Spleen (tissue), 11 donors: ENCODE data around the gene RASSF5. TPM values are rescaled to one million over a fixed set of nuclear protein-coding genes. Genes with fewer than 3 reads are reported as not detected.

Experiments used
- DNase-seq: peaks from one replicate; pipeline ENCODE4 v3.0.0-alpha.2; 2020
- H3K27ac ChIP-seq, 8 donors: fragments of 200-600 bp; sonication (generic) in 7 of 8; 1 replicate in 4 of 8; 2 replicates in 4 of 8; pipeline versions ENCODE4 v1.5.0 to v1.8.0; 2016 to 2021; ENCODE audit warnings: inconsistent platforms in 4 of 8, mild to moderate bottlenecking in 4 of 8, moderate library complexity in 1 of 8
- H3K27me3 ChIP-seq, 7 donors: fragments of 200-600 bp; sonication (generic) in 6 of 7; replicated peaks in 1 of 7; 1 replicate in 4 of 7; 2 replicates in 3 of 7; pipeline versions ENCODE4 v1.5.0 to v1.8.0; 2016 to 2021; ENCODE audit warnings: inconsistent platforms in 3 of 7, mild to moderate bottlenecking in 1 of 7
- H3K36me3 ChIP-seq, 6 donors: fragments of 200-600 bp; sonication (generic) in 5 of 6; 1 replicate in 4 of 6; 2 replicates in 2 of 6; pipeline versions ENCODE4 v1.5.0 to v1.8.0; 2016 to 2021; ENCODE audit warnings: inconsistent platforms in 2 of 6
- H3K4me1 ChIP-seq, 6 donors: fragments of 200-600 bp; sonication (generic) in 5 of 6; 1 replicate in 3 of 6; 2 replicates in 3 of 6; pipeline versions ENCODE4 v1.5.0 to v1.8.0; 2016 to 2021; ENCODE audit warnings: inconsistent platforms in 3 of 6
- H3K4me3 ChIP-seq, 8 donors: fragments of 200-600 bp; sonication (generic) in 7 of 8; 1 replicate in 4 of 8; 2 replicates in 4 of 8; pipeline versions ENCODE4 v1.5.0 to v1.8.0; 2016 to 2021; ENCODE audit warnings: inconsistent platforms in 4 of 8, mild to moderate bottlenecking in 4 of 8, moderate library complexity in 2 of 8
- H3K9me3 ChIP-seq, 8 donors: fragments of 200-600 bp; sonication (generic) in 7 of 8; 1 replicate in 4 of 8; 2 replicates in 4 of 8; pipeline versions ENCODE4 v1.5.0 to v1.8.0; 2016 to 2021; ENCODE audit warnings: inconsistent platforms in 4 of 8
- POLR2A ChIP-seq, 3 donors: fragments of 450-650 bp; IDR thresholded peaks; one replicate each; pipeline ENCODE4 v1.5.1; 2017; ENCODE audit warnings: antibody characterized with exemption in 3 of 3, mild to moderate bottlenecking in 1 of 3
- POLR2AphosphoS5 ChIP-seq, 3 donors: sonication (generic); formaldehyde crosslinking; IDR thresholded peaks; one replicate each; pipeline ENCODE4 v1.5.1; 2017; ENCODE audit warnings: antibody characterized with exemption in 3 of 3
- WGBS, 5 donors: extraction: QIAGEN DNeasy Blood & Tissue Kit in 3 of 5; methylation state at CpG; one replicate each; pipeline versions ENCODE4 v1.1.5 to v1.1.7; 2013 to 2018; 5-methylcytosine and 5-hydroxymethylcytosine counted together
- intact Hi-C: fragments of 100-400 bp; cut with DNase I; formaldehyde crosslinking; loops from one replicate; pipeline ENCODE4 v1.15.0; 2023; ENCODE audit warnings: low total_unique reads
- polyA plus RNA-seq, 3 donors: library from polyadenylated mRNA; stranded (reverse); fragments of 200-250 nt; gene quantifications; one replicate each; pipeline ENCODE4 v1.2.1, GENCODE V29; 2013
- total RNA-seq, 7 donors: library from RNA; depleted of rRNA in 3 of 7; stranded (reverse); fragments of >200 nt in 3 of 7; fragmentation: NEBNext Ultra II Directional in 4 of 7; extraction: Animal tissue kit (Norgen Biotek cat#: 25700) in 4 of 7; gene quantifications; one replicate each; pipeline versions ENCODE4 v1.1.0 to v1.2.1, GENCODE V29; 2016 to 2021
- TF ChIP-seq, protein P1 (sequence below), 11 experiments: fragments of 200-600 bp in 7 of 11; fragments of 450-650 bp in 4 of 11; sonication (generic) in 4 of 11; IDR thresholded peaks in 8 of 11; conservative IDR thresholded peaks in 3 of 11; 1 replicate in 7 of 11; 2 replicates in 4 of 11; pipeline versions ENCODE4 v1.4.0 to v1.8.0; 2016 to 2021; ENCODE audit warnings: antibody characterized with exemption in 11 of 11, inconsistent platforms in 4 of 11, mild to moderate bottlenecking in 1 of 11
- donor health status: healthy with polysubstance abuse.
- donor health status: DM: no; HTN: no; CAD: no; lungs with moderate emphysema.
- donor health status: DM: no; HTN: no; CAD: no.
- donor health status: Bipolar disorder and iron deficiency.
- donor health status: healthy.
- donor health status: DM: no; HTN: no; CAD: no.
- donor health status: DM: yes; HTN: yes; CAD: no.

The RASSF5 gene
- total and polyA plus RNA-seq, 10 donors, result 32.2 to 168 (median 127) TPM

DNA sequence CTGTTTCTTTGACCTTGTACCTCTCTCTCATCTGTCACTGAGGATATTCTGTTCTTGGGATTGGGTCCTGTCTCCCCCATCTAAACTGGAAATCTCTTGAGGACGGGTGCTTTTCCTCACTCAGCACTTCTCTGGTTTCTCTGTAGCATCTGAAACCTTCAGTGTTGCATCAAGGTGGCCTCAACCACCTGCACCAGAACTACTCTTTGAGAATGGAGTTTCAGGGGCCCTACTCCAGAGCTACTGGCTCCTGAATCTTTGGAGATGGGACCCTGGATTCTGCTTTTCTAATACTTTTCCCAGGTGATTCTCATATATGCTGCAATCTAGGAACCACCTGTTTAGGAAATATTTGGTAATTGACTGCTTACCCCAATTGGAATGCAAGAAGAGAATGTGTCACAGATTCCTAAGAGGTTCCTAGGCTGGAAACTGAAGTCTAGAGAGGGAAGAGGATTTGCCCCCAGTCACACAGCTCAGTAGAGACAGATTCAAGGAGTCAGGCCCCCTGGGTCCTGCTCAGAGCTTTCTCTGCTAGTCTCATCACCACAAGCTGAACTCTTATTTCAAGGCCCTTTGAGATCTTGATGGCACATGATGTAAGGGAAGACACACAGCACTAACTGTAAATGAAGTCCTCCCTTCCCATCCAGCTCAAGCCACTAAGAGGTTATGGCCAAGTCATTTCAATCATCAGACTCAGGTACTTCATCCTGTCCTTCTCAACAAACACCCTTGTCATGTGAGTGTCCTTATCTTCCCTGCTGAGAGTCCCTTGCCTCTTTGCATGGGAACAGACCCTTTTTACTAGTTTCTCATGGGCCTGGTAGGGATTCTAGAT is 56.3 kb downstream of the RASSF5 start:
- intact Hi-C loops, result no loop called here
- H3K4me3 ChIP-seq, result peak overlapping the region in 6 of 8 donors; percentile 6 to 56 (median 12)
- no peaks in the 10 kb centered on the region for H3K9me3 ChIP-seq
- H3K36me3 ChIP-seq, result peaks cover 0 to 89% (median 16%) of the 10 kb centered on the region in 6 donors
- peaks cover 87 to 100% (median 99%) of the 10 kb centered on the region in 6 donors for H3K4me1 ChIP-seq
- no peak for DNase-seq
- peak overlapping the region in 7 of 8 donors; percentile 37 to 100 (median 72) for H3K27ac ChIP-seq
- no peaks in the 10 kb centered on the region for H3K27me3 ChIP-seq
- 16 to 40% (median 29%) methylated on average over 1 of the region's 1 CpG for WGBS, 5 donors
- TF ChIP-seq POLR2AphosphoS5 (IDR thresholded peaks at IDR 0.05), result no peak
- no peak for TF ChIP-seq POLR2A (IDR thresholded peaks at IDR 0.05)
- TF ChIP-seq, protein P1, sequence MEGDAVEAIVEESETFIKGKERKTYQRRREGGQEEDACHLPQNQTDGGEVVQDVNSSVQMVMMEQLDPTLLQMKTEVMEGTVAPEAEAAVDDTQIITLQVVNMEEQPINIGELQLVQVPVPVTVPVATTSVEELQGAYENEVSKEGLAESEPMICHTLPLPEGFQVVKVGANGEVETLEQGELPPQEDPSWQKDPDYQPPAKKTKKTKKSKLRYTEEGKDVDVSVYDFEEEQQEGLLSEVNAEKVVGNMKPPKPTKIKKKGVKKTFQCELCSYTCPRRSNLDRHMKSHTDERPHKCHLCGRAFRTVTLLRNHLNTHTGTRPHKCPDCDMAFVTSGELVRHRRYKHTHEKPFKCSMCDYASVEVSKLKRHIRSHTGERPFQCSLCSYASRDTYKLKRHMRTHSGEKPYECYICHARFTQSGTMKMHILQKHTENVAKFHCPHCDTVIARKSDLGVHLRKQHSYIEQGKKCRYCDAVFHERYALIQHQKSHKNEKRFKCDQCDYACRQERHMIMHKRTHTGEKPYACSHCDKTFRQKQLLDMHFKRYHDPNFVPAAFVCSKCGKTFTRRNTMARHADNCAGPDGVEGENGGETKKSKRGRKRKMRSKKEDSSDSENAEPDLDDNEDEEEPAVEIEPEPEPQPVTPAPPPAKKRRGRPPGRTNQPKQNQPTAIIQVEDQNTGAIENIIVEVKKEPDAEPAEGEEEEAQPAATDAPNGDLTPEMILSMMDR (IDR thresholded peaks at IDR 0.05 in 8 of 11, conservative IDR thresholded peaks at IDR 0.05 in 3 of 11), result no peak

GRCh38 chr1:206565995-206566394 is 58.7 kb downstream of the RASSF5 start:
- H3K27me3 ChIP-seq, result no peaks in the 10 kb centered on the region
- peak overlapping the region in 6 of 8 donors; percentile 9 to 100 (median 76) for H3K27ac ChIP-seq
- no peaks in the 10 kb centered on the region for H3K9me3 ChIP-seq
- peaks cover 76 to 100% (median 99%) of the 10 kb centered on the region in 6 donors for H3K4me1 ChIP-seq
- peaks cover 0 to 100% (median 23%) of the 10 kb centered on the region in 6 donors for H3K36me3 ChIP-seq
- no peak for DNase-seq
- TF ChIP-seq, protein P1 (IDR thresholded peaks at IDR 0.05 in 8 of 11, conservative IDR thresholded peaks at IDR 0.05 in 3 of 11), result no peak
- TF ChIP-seq POLR2AphosphoS5 (IDR thresholded peaks at IDR 0.05), result peak in 1 of 3 donors; percentile 6
- no peak for TF ChIP-seq POLR2A (IDR thresholded peaks at IDR 0.05)
- intact Hi-C loops, result no loop called here
- WGBS, 5 donors, result 34 to 62% (median 51%) methylated on average over 4 of the region's 4 CpGs
- H3K4me3 ChIP-seq, result peak overlapping the region in 1 of 8 donors; percentile 27

GRCh38 chr1:206566999-206567398 is 59.7 kb downstream of the RASSF5 start:
- TF ChIP-seq POLR2A (IDR thresholded peaks at IDR 0.05), result no peak
- TF ChIP-seq, protein P1 (IDR thresholded peaks at IDR 0.05 in 8 of 11, conservative IDR thresholded peaks at IDR 0.05 in 3 of 11), result no peak
- TF ChIP-seq POLR2AphosphoS5 (IDR thresholded peaks at IDR 0.05), result no peak
- WGBS, 5 donors, result 42 to 88% (median 58%) methylated on average over 4 of the region's 4 CpGs
- intact Hi-C loops, result no loop called here
- peaks cover 69 to 100% (median 99%) of the 10 kb centered on the region in 6 donors for H3K4me1 ChIP-seq
- H3K27ac ChIP-seq, result peak overlapping the region in 7 of 8 donors; percentile 13 to 100 (median 39)
- DNase-seq, result no peak
- peaks cover 0 to 100% (median 20%) of the 10 kb centered on the region in 6 donors for H3K36me3 ChIP-seq
- no peaks in the 10 kb centered on the region for H3K9me3 ChIP-seq
- peak overlapping the region in 1 of 8 donors; percentile 27 for H3K4me3 ChIP-seq
- H3K27me3 ChIP-seq, result no peaks in the 10 kb centered on the region

DNA sequence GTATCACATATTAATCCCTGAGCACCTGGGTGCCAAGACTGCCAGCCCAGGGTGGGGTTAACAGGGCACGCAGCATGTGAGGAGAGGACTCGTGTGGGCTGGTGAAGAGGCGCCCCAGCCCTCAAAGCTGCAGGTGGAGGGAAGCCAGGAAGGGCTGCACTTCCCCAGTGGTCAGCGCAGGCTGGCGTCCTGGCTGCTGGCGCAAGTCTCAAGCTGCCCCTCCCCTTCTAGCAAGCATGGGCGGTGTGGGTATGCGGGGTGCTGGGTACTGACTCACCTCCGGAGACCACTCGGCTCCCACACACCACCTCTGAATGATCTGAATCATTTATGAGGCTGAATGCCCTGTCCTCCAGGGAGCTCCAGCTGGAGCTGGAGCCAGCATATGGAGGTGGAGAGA is 60.9 kb downstream of the RASSF5 start:
- TF ChIP-seq POLR2AphosphoS5 (IDR thresholded peaks at IDR 0.05), result peak in 2 of 3 donors; percentile 30 to 73
- no peak for TF ChIP-seq POLR2A (IDR thresholded peaks at IDR 0.05)
- TF ChIP-seq, protein P1 (IDR thresholded peaks at IDR 0.05 in 8 of 11, conservative IDR thresholded peaks at IDR 0.05 in 3 of 11), result no peak
- peaks cover 62 to 100% (median 96%) of the 10 kb centered on the region in 6 donors for H3K4me1 ChIP-seq
- intact Hi-C loops, result no loop called here
- peak; percentile 86 for DNase-seq
- H3K27ac ChIP-seq, result peak overlapping the region; percentile 17 to 100 (median 34)
- 56 to 87% (median 63%) methylated on average over 3 to 10 of the region's 10 CpGs for WGBS, 5 donors
- no peaks in the 10 kb centered on the region for H3K27me3 ChIP-seq
- H3K9me3 ChIP-seq, result no peaks in the 10 kb centered on the region
- H3K4me3 ChIP-seq, result peak overlapping the region in 2 of 8 donors; percentile 2 to 27
- peaks cover 0 to 100% (median 23%) of the 10 kb centered on the region in 6 donors for H3K36me3 ChIP-seq
